Measurements from ENCODE around the gene CROT. TPM values are rescaled to one million over a fixed set of nuclear protein-coding genes. Genes with fewer than 3 reads are reported as not detected.

CROT gene
- total RNA-seq, 1 donor from 2014 or later: 8.8 TPM

- peaks cover 34% of the 10 kb centered on the region for H3K9me3 ChIP-seq (replicated peaks)
- DNase-seq: no peak
- intact Hi-C loops (cut with micrococcal nuclease): no loop called here
- no peak for TF ChIP-seq CTCF (IDR thresholded peaks at IDR 0.05; ENCODE audit: borderline replicate concordance)
- no peaks in the 10 kb centered on the region for H3K4me1 ChIP-seq
- H3K27ac ChIP-seq (replicated peaks): no peak overlapping the region
- H3K27me3 ChIP-seq (ENCODE audit: low read depth): no peaks in the 10 kb centered on the region
- H3K4me3 ChIP-seq: no peak overlapping the region
- H3K36me3 ChIP-seq: peaks cover 40% of the 10 kb centered on the region
Measured at GRCh38 chr7:87332321-87332720, 13.1 kb upstream of the CROT start.

GRCh38 chr7:87336136-87336535, 9.3 kb upstream of the CROT start:
- Histone ChIP-seq H3K4me3 (no peak overlapping the region), H3K27ac (replicated peaks) (no peak overlapping the region), H3K36me3 (peaks cover 31% of the 10 kb centered on the region), H3K4me1 (no peaks in the 10 kb centered on the region), H3K9me3 (replicated peaks) (no peaks in the 10 kb centered on the region), H3K27me3 (ENCODE audit: low read depth) (no peaks in the 10 kb centered on the region)
- intact Hi-C loops (cut with micrococcal nuclease): no loop called here
- TF ChIP-seq CTCF (IDR thresholded peaks at IDR 0.05; ENCODE audit: borderline replicate concordance): no peak
- DNase-seq: no peak

- H3K27ac ChIP-seq (replicated peaks): no peak overlapping the region
- H3K27me3 ChIP-seq (ENCODE audit: low read depth): no peaks in the 10 kb centered on the region
- H3K36me3 ChIP-seq: peaks cover 34% of the 10 kb centered on the region
- DNase-seq: no peak
- H3K4me3 ChIP-seq: no peak overlapping the region
- no peaks in the 10 kb centered on the region for H3K9me3 ChIP-seq (replicated peaks)
- intact Hi-C loops (cut with micrococcal nuclease): no loop called here
- no peak for TF ChIP-seq CTCF (IDR thresholded peaks at IDR 0.05; ENCODE audit: borderline replicate concordance)
- no peaks in the 10 kb centered on the region for H3K4me1 ChIP-seq
Measured at GRCh38 chr7:87337331-87337730, 8.1 kb upstream of the CROT start.

GRCh38 chr7:87339373-87339897, 6.0 kb upstream of the CROT start:
- intact Hi-C loops (cut with micrococcal nuclease): no loop called here
- H3K36me3 ChIP-seq: peaks cover 34% of the 10 kb centered on the region
- no peak overlapping the region for H3K4me3 ChIP-seq
- H3K9me3 ChIP-seq (replicated peaks): no peaks in the 10 kb centered on the region
- H3K4me1 ChIP-seq: peaks cover 10% of the 10 kb centered on the region
- TF ChIP-seq CTCF (IDR thresholded peaks at IDR 0.05; ENCODE audit: borderline replicate concordance): no peak
- DNase-seq: no peak
- H3K27ac ChIP-seq (replicated peaks): no peak overlapping the region
- H3K27me3 ChIP-seq (ENCODE audit: low read depth): no peaks in the 10 kb centered on the region

- no peak for DNase-seq
- H3K36me3 ChIP-seq: peaks cover 30% of the 10 kb centered on the region
- H3K4me1 ChIP-seq: peaks cover 27% of the 10 kb centered on the region
- no peaks in the 10 kb centered on the region for H3K9me3 ChIP-seq (replicated peaks)
- no peak overlapping the region for H3K4me3 ChIP-seq
- intact Hi-C loops (cut with micrococcal nuclease): no loop called here
- no peaks in the 10 kb centered on the region for H3K27me3 ChIP-seq (ENCODE audit: low read depth)
- H3K27ac ChIP-seq (replicated peaks): no peak overlapping the region
- TF ChIP-seq CTCF (IDR thresholded peaks at IDR 0.05; ENCODE audit: borderline replicate concordance): no peak
Measured at GRCh38 chr7:87341441-87341840, 4.0 kb upstream of the CROT start.

Data from left ventricle myocardium inferior (tissue), 1 donor.